RWPE2 (cell line): ENCODE measurements around the gene AQP1.

ENCODE experiments used
- ATAC-seq: fragments of 200-7000 bp; cut with Tn5 transposase; 3 replicates; pipeline ENCODE4 v1.9.1; 2021; ENCODE audit warnings: low read depth
- DNase-seq: peaks from one replicate; pipeline ENCODE4 v3.0.0-alpha.2; 2020; ENCODE audit warnings: low spot score
- H3K27ac ChIP-seq: fragments of 450-650 bp; 2 replicates; pipeline ENCODE4 v1.5.1; 2017; ENCODE audit warnings: mild to moderate bottlenecking; ENCODE audit not compliant: poor library complexity, severe bottlenecking
- H3K27me3 ChIP-seq: fragments of 250-450 bp; sonication (Bioruptor Pico); 2 replicates; pipeline ENCODE4 v1.5.1; 2021; ENCODE audit warnings: mild to moderate bottlenecking, moderate library complexity; ENCODE audit not compliant: insufficient read depth, poor library complexity, severe bottlenecking
- H3K36me3 ChIP-seq: fragments of 250-450 bp; sonication (Bioruptor Pico); 2 replicates; pipeline ENCODE4 v1.5.1; 2020; ENCODE audit warnings: low read depth, mild to moderate bottlenecking, moderate library complexity
- H3K4me1 ChIP-seq: fragments of 250-450 bp; sonication (Bioruptor Pico); 2 replicates; pipeline ENCODE4 v1.5.1; 2021; ENCODE audit warnings: mild to moderate bottlenecking, moderate library complexity; ENCODE audit not compliant: insufficient read depth, poor library complexity, severe bottlenecking
- H3K4me3 ChIP-seq: fragments of 250-450 bp; sonication (Bioruptor Pico); 2 replicates; pipeline ENCODE4 v1.5.1; 2021; ENCODE audit warnings: mild to moderate bottlenecking, moderate library complexity; ENCODE audit not compliant: severe bottlenecking
- H3K9me3 ChIP-seq: fragments of 250-450 bp; sonication (Bioruptor Pico); 2 replicates; pipeline ENCODE4 v1.5.1; 2021; ENCODE audit warnings: mild to moderate bottlenecking, moderate library complexity; ENCODE audit not compliant: severe bottlenecking
- CTCF ChIP-seq: fragments of 450-650 bp; IDR thresholded peaks from one replicate; pipeline ENCODE4 v1.5.1; 2017; ENCODE audit warnings: mild to moderate bottlenecking, moderate library complexity; ENCODE audit not compliant: poor library complexity, severe bottlenecking

Gene AQP1

GRCh38 chr7:30880941-30881340 is 30.7 kb upstream of the AQP1 start:
- ATAC-seq (no peak), DNase-seq (no peak)
- Histone ChIP-seq H3K27ac (no peak overlapping the region), H3K36me3 (no peaks in the 10 kb centered on the region), H3K9me3 (no peaks in the 10 kb centered on the region), H3K4me1 (no peaks in the 10 kb centered on the region), H3K4me3 (no peak overlapping the region), H3K27me3 (no peaks in the 10 kb centered on the region)
- TF ChIP-seq CTCF, result no peak

GRCh38 chr7:30881448-30881847 is 30.2 kb upstream of the AQP1 start:
- TF ChIP-seq CTCF, result no peak
- no peak for ATAC-seq
- Histone ChIP-seq H3K36me3 (no peaks in the 10 kb centered on the region), H3K27me3 (no peaks in the 10 kb centered on the region), H3K9me3 (no peaks in the 10 kb centered on the region), H3K4me3 (no peak overlapping the region), H3K4me1 (no peaks in the 10 kb centered on the region), H3K27ac (no peak overlapping the region)
- DNase-seq, result no peak

- no peak for TF ChIP-seq CTCF
- H3K4me1 ChIP-seq, result no peaks in the 10 kb centered on the region
Measured at GRCh38 chr7:30884881-30885280, 26.8 kb upstream of the AQP1 start.

GRCh38 chr7:30886608-30887011 is 25.0 kb upstream of the AQP1 start:
- H3K4me1 ChIP-seq, result no peaks in the 10 kb centered on the region
- DNase-seq (no peak), ATAC-seq (no peak)
- H3K9me3 ChIP-seq, result no peaks in the 10 kb centered on the region
- H3K4me3 ChIP-seq, result no peak overlapping the region
- H3K27ac ChIP-seq, result no peak overlapping the region
- no peak for TF ChIP-seq CTCF
- peaks cover 5% of the 10 kb centered on the region for H3K27me3 ChIP-seq
- no peaks in the 10 kb centered on the region for H3K36me3 ChIP-seq

More at GRCh38 chr7:30884881-30885280, 26.8 kb upstream of the AQP1 start:
- H3K36me3 ChIP-seq, result no peaks in the 10 kb centered on the region
- DNase-seq (no peak), ATAC-seq (no peak)
- no peak overlapping the region for H3K4me3 ChIP-seq
- no peak overlapping the region for H3K27ac ChIP-seq
- peaks cover 2% of the 10 kb centered on the region for H3K27me3 ChIP-seq
- H3K9me3 ChIP-seq, result no peaks in the 10 kb centered on the region

- TF ChIP-seq CTCF, result no peak
- H3K27me3 ChIP-seq, result peaks cover 5% of the 10 kb centered on the region
- ATAC-seq (no peak), DNase-seq (no peak)
- no peaks in the 10 kb centered on the region for H3K4me1 ChIP-seq
- no peaks in the 10 kb centered on the region for H3K36me3 ChIP-seq
- no peak overlapping the region for H3K4me3 ChIP-seq
- H3K9me3 ChIP-seq, result no peaks in the 10 kb centered on the region
- no peak overlapping the region for H3K27ac ChIP-seq
Measured at GRCh38 chr7:30887464-30887872, 24.2 kb upstream of the AQP1 start.
